Measurements from ENCODE around the gene LGR5.

Gene LGR5

GRCh38 chr12:71439613-71440344 is at the start of gene LGR5:
Gene LGR5 (plus strand): TSS chr12:71439798. CDS start chr12:71440081, 283 bp downstream.
- peak; percentile 90 for DNase-seq

GRCh38 chr12:71392521-71393145 is 47.0 kb upstream of the LGR5 start:
- DNase-seq: peak; percentile 60

GRCh38 chr12:71393625-71394024 is 46.0 kb upstream of the LGR5 start:
- no peak for DNase-seq

- DNase-seq: no peak
Observed at GRCh38 chr12:71397433-71397954, 42.1 kb upstream of the LGR5 start.

GRCh38 chr12:71399197-71399596 is 40.4 kb upstream of the LGR5 start:
- no peak for DNase-seq

- no peak for DNase-seq
Observed at GRCh38 chr12:71400481-71400880, 39.1 kb upstream of the LGR5 start.

- DNase-seq: no peak
Observed at GRCh38 chr12:71405884-71406283, 33.7 kb upstream of the LGR5 start.

GRCh38 chr12:71407732-71408131 is 31.9 kb upstream of the LGR5 start:
- no peak for DNase-seq

- DNase-seq: no peak
Observed at GRCh38 chr12:71410844-71411243, 28.8 kb upstream of the LGR5 start.

GRCh38 chr12:71411635-71412034 is 28.0 kb upstream of the LGR5 start:
- DNase-seq: no peak

GRCh38 chr12:71415336-71416231 is 24.0 kb upstream of the LGR5 start:
- no peak for DNase-seq

- DNase-seq: no peak
Observed at GRCh38 chr12:71417181-71417580, 22.4 kb upstream of the LGR5 start.

- DNase-seq: no peak
Observed at GRCh38 chr12:71420775-71421406, 18.7 kb upstream of the LGR5 start.

GRCh38 chr12:71425568-71426299 is 13.9 kb upstream of the LGR5 start:
- no peak for DNase-seq

GRCh38 chr12:71426300-71427047 is 13.1 kb upstream of the LGR5 start:
- no peak for DNase-seq

GRCh38 chr12:71430756-71431155 is 8.8 kb upstream of the LGR5 start:
- no peak for DNase-seq

GRCh38 chr12:71431991-71432390 is 7.6 kb upstream of the LGR5 start:
- no peak for DNase-seq

GRCh38 chr12:71432936-71433335 is 6.7 kb upstream of the LGR5 start:
- DNase-seq: no peak

- DNase-seq: no peak
Observed at GRCh38 chr12:71436696-71437095, 2.9 kb upstream of the LGR5 start.

- DNase-seq: peak; percentile 72
Observed at GRCh38 chr12:71438670-71439361, 782 bp upstream of the LGR5 start.

GRCh38 chr12:71439362-71439612 is 311 bp upstream of the LGR5 start:
- no peak for DNase-seq

All from islet precursor cell (in vitro differentiated cells).